ENCODE results near the gene CAST. TPM values are rescaled to one million over a fixed set of nuclear protein-coding genes. Genes with fewer than 3 reads are reported as not detected.

The CAST gene
- total and polyA plus RNA-seq, 8 donors = 26.5 to 100 (median 63.6) TPM

DNA sequence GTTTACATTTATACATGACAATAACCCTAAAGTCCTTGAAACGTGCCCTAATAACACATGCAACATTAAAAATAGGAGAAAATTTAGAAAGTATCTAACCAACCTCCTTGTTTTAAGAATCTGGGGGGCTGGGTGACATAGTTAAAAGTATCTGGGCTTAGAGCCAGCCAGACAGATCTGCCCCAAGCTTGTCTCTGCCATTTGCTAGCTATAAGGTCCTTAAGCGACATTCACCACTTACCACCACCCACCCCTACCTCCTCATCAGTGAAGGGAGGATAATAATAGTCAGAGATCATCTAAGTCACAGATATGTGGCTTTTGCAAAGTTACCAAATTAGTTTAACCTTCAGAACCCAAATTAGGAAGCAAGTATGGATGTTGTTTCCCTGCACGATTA, 33.8 kb upstream of the CAST start:
- Histone ChIP-seq H3K36me3 (no peaks in the 10 kb centered on the region), H3K4me3 (no peak overlapping the region), H3K4me1 (no peaks in the 10 kb centered on the region), H3K27me3 (no peaks in the 10 kb centered on the region), H3K9me3 (no peaks in the 10 kb centered on the region), H3K27ac (no peak overlapping the region)
- DNase-seq (no peak), ATAC-seq (no peak), FAIRE-seq (no peak)
- intact Hi-C loops (cut with DNase I) = no loop called here
- WGBS, 2 donors = 83 to 87% methylated on average over 3 of the region's 3 CpGs
- TF ChIP-seq, protein P1, sequence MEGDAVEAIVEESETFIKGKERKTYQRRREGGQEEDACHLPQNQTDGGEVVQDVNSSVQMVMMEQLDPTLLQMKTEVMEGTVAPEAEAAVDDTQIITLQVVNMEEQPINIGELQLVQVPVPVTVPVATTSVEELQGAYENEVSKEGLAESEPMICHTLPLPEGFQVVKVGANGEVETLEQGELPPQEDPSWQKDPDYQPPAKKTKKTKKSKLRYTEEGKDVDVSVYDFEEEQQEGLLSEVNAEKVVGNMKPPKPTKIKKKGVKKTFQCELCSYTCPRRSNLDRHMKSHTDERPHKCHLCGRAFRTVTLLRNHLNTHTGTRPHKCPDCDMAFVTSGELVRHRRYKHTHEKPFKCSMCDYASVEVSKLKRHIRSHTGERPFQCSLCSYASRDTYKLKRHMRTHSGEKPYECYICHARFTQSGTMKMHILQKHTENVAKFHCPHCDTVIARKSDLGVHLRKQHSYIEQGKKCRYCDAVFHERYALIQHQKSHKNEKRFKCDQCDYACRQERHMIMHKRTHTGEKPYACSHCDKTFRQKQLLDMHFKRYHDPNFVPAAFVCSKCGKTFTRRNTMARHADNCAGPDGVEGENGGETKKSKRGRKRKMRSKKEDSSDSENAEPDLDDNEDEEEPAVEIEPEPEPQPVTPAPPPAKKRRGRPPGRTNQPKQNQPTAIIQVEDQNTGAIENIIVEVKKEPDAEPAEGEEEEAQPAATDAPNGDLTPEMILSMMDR (IDR thresholded peaks at IDR 0.05) = no peak

GRCh38 chr5:96629774-96630173, 32.4 kb upstream of the CAST start:
- intact Hi-C loops (cut with DNase I) = no loop called here
- no peaks in the 10 kb centered on the region for H3K36me3 ChIP-seq
- 41 to 56% methylated on average over 2 of the region's 2 CpGs for WGBS, 2 donors
- FAIRE-seq = no peak
- no peaks in the 10 kb centered on the region for H3K4me1 ChIP-seq
- no peak overlapping the region for H3K4me3 ChIP-seq
- DNase-seq = no peak
- H3K27ac ChIP-seq = no peak overlapping the region
- ATAC-seq = peak in 3 of 4 donors; percentile 61 to 73 (median 63)
- no peaks in the 10 kb centered on the region for H3K27me3 ChIP-seq
- TF ChIP-seq, protein P1 (IDR thresholded peaks at IDR 0.05) = no peak
- no peaks in the 10 kb centered on the region for H3K9me3 ChIP-seq

DNA sequence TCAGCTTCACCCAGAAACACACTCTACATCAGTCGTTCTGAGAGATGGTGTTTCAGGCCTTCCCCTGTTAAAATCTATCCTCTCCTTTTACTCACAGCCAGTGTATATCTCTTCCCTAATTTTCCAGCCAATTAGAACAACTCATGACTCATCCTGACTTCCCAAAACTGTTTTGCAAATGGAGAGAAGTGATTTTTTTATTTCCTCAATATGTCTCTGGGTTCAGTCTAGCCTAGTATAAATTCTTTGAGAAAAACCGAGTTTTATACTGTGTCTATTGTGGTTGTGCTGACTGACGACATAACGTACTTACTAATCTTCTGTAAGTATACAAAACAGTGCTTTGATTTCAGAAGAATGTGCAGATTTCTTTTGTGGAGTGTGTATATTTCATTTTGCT, 28.4 kb upstream of the CAST start:
- TF ChIP-seq, protein P1 (IDR thresholded peaks at IDR 0.05) = no peak
- Histone ChIP-seq H3K9me3 (no peaks in the 10 kb centered on the region), H3K27ac (no peak overlapping the region), H3K4me1 (no peaks in the 10 kb centered on the region), H3K4me3 (no peak overlapping the region), H3K36me3 (no peaks in the 10 kb centered on the region), H3K27me3 (no peaks in the 10 kb centered on the region)
- DNase-seq (no peak), FAIRE-seq (no peak), ATAC-seq (peak in 1 of 4 donors; percentile 54)
- intact Hi-C loops (cut with DNase I) = no loop called here
- WGBS, 2 donors = 66 to 77% methylated on average over 4 of the region's 4 CpGs

- no peaks in the 10 kb centered on the region for H3K4me1 ChIP-seq
- DNase-seq (no peak), FAIRE-seq (no peak), ATAC-seq (no peak)
- H3K36me3 ChIP-seq = no peaks in the 10 kb centered on the region
- intact Hi-C loops (cut with DNase I) = no loop called here
- H3K27ac ChIP-seq = no peak overlapping the region
- H3K9me3 ChIP-seq = no peaks in the 10 kb centered on the region
- no peaks in the 10 kb centered on the region for H3K27me3 ChIP-seq
- no peak overlapping the region for H3K4me3 ChIP-seq
- WGBS, 2 donors = 71 to 83% methylated on average over 1 of the region's 1 CpG
- TF ChIP-seq, protein P1 (IDR thresholded peaks at IDR 0.05) = no peak
These were observed 27.3 kb upstream of the CAST start for GRCh38 chr5:96634881-96635280.

- Histone ChIP-seq H3K9me3 (no peaks in the 10 kb centered on the region), H3K27me3 (no peaks in the 10 kb centered on the region), H3K4me3 (no peak overlapping the region), H3K27ac (no peak overlapping the region), H3K36me3 (no peaks in the 10 kb centered on the region), H3K4me1 (no peaks in the 10 kb centered on the region)
- no peak for ATAC-seq
- TF ChIP-seq, protein P1 (IDR thresholded peaks at IDR 0.05) = no peak
- intact Hi-C loops (cut with DNase I) = no loop called here
- 51 to 63% methylated on average over 1 of the region's 1 CpG for WGBS, 2 donors
- FAIRE-seq = no peak
- DNase-seq = no peak
These were observed 26.1 kb upstream of the CAST start for GRCh38 chr5:96636046-96636445.

Measured in pancreas (tissue), 10 donors.